HepG2 (cell line): ENCODE measurements around the gene CHMP4B. TPM values are rescaled to one million over a fixed set of nuclear protein-coding genes. Genes with fewer than 3 reads are reported as not detected.
A peak's percentile ranks its signal among the peaks of the same experiment; 100 is the strongest.

ENCODE experiments used
- BCL6 ChIP-seq: IDR thresholded peaks from 2 replicates; pipeline ENCODE4 v1.6.1; 2016; ENCODE audit warnings: missing genetic modification reagents, missing compliant biosample characterization
- GTF2F1 ChIP-seq: fragments of 150-350 bp; IDR thresholded peaks from 2 replicates; pipeline ENCODE4 v1.6.1; 2014; ENCODE audit warnings: low read length
- HDAC2 ChIP-seq: sonication (generic); formaldehyde crosslinking; IDR thresholded peaks from 2 replicates; pipeline ENCODE4 v1.4.0; 2020; ENCODE audit warnings: missing genetic modification reagents
- HNF4G ChIP-seq, 2 experiments: sonication (generic) in 1 of 2; formaldehyde crosslinking in 1 of 2; IDR thresholded peaks; 2 replicates each; pipeline versions ENCODE4 v1.4.0 to v1.6.1; 2011 to 2020; ENCODE audit warnings: borderline replicate concordance in 2 of 2, low read depth in 2 of 2, mild to moderate bottlenecking in 2 of 2, low read length in 1 of 2, missing genetic modification reagents in 1 of 2, moderate library complexity in 1 of 2
- JARID2 ChIP-seq: sonication (generic); formaldehyde crosslinking; IDR thresholded peaks from 2 replicates; pipeline ENCODE4 v1.8.1; 2023; ENCODE audit warnings: missing genetic modification reagents, inconsistent platforms; ENCODE audit not compliant: insufficient replicate concordance
- JUND ChIP-seq: sonication (generic); formaldehyde crosslinking; IDR thresholded peaks from 2 replicates; pipeline ENCODE4 v1.8.0; 2022; ENCODE audit warnings: mild to moderate bottlenecking, missing genetic modification reagents
- MEIS2 ChIP-seq: sonication (generic); formaldehyde crosslinking; IDR thresholded peaks from 2 replicates; pipeline ENCODE4 v1.9.0; 2021; ENCODE audit warnings: mild to moderate bottlenecking, missing genetic modification reagents
- NCOR1 ChIP-seq: fragments of 200-600 bp; sonication (generic); IDR thresholded peaks from 2 replicates; pipeline ENCODE4 v1.7.0; 2017; ENCODE audit warnings: antibody characterized with exemption, low read length, borderline replicate concordance
- SKIL ChIP-seq: sonication (generic); formaldehyde crosslinking; IDR thresholded peaks from 2 replicates; pipeline ENCODE4 v1.8.0; 2022; ENCODE audit warnings: missing genetic modification reagents, mild to moderate bottlenecking, moderate library complexity, borderline replicate concordance
- SP2 ChIP-seq: sonication (generic); formaldehyde crosslinking; IDR thresholded peaks from 2 replicates; pipeline ENCODE4 v1.5.1; 2020; ENCODE audit warnings: mild to moderate bottlenecking, missing genetic modification reagents
- ZBTB34 ChIP-seq: sonication (generic); formaldehyde crosslinking; IDR thresholded peaks from 2 replicates; pipeline ENCODE4 v1.8.0; 2022; ENCODE audit warnings: mild to moderate bottlenecking, missing genetic modification reagents
- ZNF230 ChIP-seq: sonication (generic); formaldehyde crosslinking; IDR thresholded peaks from 2 replicates; pipeline ENCODE4 v1.4.0; 2020; ENCODE audit warnings: mild to moderate bottlenecking, missing genetic modification reagents
- ZNF513 ChIP-seq: sonication (generic); formaldehyde crosslinking; conservative IDR thresholded peaks from 2 replicates; pipeline ENCODE4 v1.5.0; 2020; ENCODE audit warnings: missing genetic modification reagents
- ZNF556 ChIP-seq: sonication (generic); formaldehyde crosslinking; IDR thresholded peaks from 2 replicates; pipeline ENCODE4 v1.4.0; 2020; ENCODE audit warnings: mild to moderate bottlenecking, missing genetic modification reagents, borderline replicate concordance
- ZNF580 ChIP-seq: IDR thresholded peaks from 2 replicates; pipeline ENCODE4 v1.6.1; 2016; ENCODE audit warnings: low read depth, borderline replicate concordance
- ZNF670 ChIP-seq: sonication (generic); formaldehyde crosslinking; IDR thresholded peaks from 2 replicates; pipeline ENCODE4 v1.8.0; 2022; ENCODE audit warnings: mild to moderate bottlenecking, missing genetic modification reagents, borderline replicate concordance
- ZNF678 ChIP-seq: sonication (generic); formaldehyde crosslinking; IDR thresholded peaks from 2 replicates; pipeline ENCODE4 v1.4.0; 2020; ENCODE audit warnings: mild to moderate bottlenecking, missing genetic modification reagents
- ZNF713 ChIP-seq: sonication (generic); formaldehyde crosslinking; IDR thresholded peaks from 2 replicates; pipeline ENCODE4 v1.4.0; 2020; ENCODE audit warnings: mild to moderate bottlenecking, missing genetic modification reagents
- ZNF850 ChIP-seq: sonication (generic); formaldehyde crosslinking; conservative IDR thresholded peaks from 2 replicates; pipeline ENCODE4 v1.9.0; 2021; ENCODE audit warnings: mild to moderate bottlenecking, missing genetic modification reagents
- polyA plus RNA-seq, 8 experiments: library from polyadenylated mRNA; depleted of rRNA in 3 of 8; stranded (reverse) in 7 of 8; unstranded in 1 of 8; fragments of >200 nt; fragmentation: Illumina TruSeq in 4 of 8; extraction: Trizol in 4 of 8; gene quantifications; 2 replicates each; pipeline versions ENCODE4 v1.2.1 to v1.2.3, GENCODE V29; 2011 to 2016; ENCODE audit warnings: low read depth in 4 of 8, missing spikeins in 1 of 8, mixed read lengths in 1 of 8; ENCODE audit not compliant: insufficient read depth in 1 of 8
- total RNA-seq, 5 experiments: library from RNA; depleted of rRNA; stranded (reverse); fragments of >200 nt; fragmentation: Illumina TruSeq; extraction: Trizol; gene quantifications; 2 replicates each; pipeline ENCODE4 v1.2.3, GENCODE V29; 2016; ENCODE audit warnings: low read depth in 1 of 5

The CHMP4B gene
- total and polyA plus RNA-seq, 2 of the 13 experiments (the other 11 are each of a cell fraction or from before 2014, with no cell fraction given), result 40.1 to 45.6 TPM

GRCh38 chr20:33825340-33826269 is 14.5 kb downstream of the CHMP4B start (continued):
- no peak for TF ChIP-seq ZNF678
- TF ChIP-seq ZNF580 (CRISPR knock-in tag), result peak; percentile 64; the same call in 1 of the 2 replicates
- peak; percentile 47 for TF ChIP-seq HDAC2 (CRISPR knock-in tag)
- no peak for TF ChIP-seq SKIL (CRISPR knock-in tag)
- peak; percentile 80 for TF ChIP-seq HNF4G (IDR thresholded peaks at IDR 0.05; ENCODE audit: borderline replicate concordance, low read depth, low read length)
- peak; percentile 29; the same call in 1 of the 2 replicates for TF ChIP-seq HNF4G (CRISPR knock-in tag; IDR thresholded peaks at IDR 0.05; ENCODE audit: borderline replicate concordance, low read depth)
- peak; percentile 36; the same call in 1 of the 2 replicates for TF ChIP-seq ZNF556
- TF ChIP-seq MEIS2 (CRISPR knock-in tag), result peak; percentile 88; the same call in 1 of the 2 replicates
- TF ChIP-seq GTF2F1, result no peak
- no peak for TF ChIP-seq JUND (CRISPR knock-in tag)
- no peak for TF ChIP-seq SP2 (CRISPR knock-in tag)
- TF ChIP-seq BCL6 (CRISPR knock-in tag), result peak; percentile 61
- TF ChIP-seq NCOR1, result peak; percentile 91; the same call in 1 of the 2 replicates
- TF ChIP-seq JARID2, result peak; percentile 48
- no peak for TF ChIP-seq ZNF713 (CRISPR knock-in tag)
- TF ChIP-seq ZNF850 (CRISPR knock-in tag), result no peak
- no peak for TF ChIP-seq ZNF670 (CRISPR knock-in tag)
- TF ChIP-seq ZNF230 (CRISPR knock-in tag), result peak; percentile 72; the same call in 1 of the 2 replicates
- TF ChIP-seq ZNF513, result no peak
- peak; percentile 67; the same call in 1 of the 2 replicates for TF ChIP-seq ZBTB34 (CRISPR knock-in tag)
